A673 (cell line): Measurements from ENCODE around the gene NFIB.

Source experiments
- EZH2 ChIP-seq: fragments of 200-600 bp; sonication (generic); IDR thresholded peaks from 2 replicates; pipeline ENCODE4 v1.6.1; 2017; ENCODE audit warnings: borderline replicate concordance, low read depth, mild to moderate bottlenecking, mixed read lengths, antibody characterized with exemption, low read length; ENCODE audit not compliant: poor library complexity, severe bottlenecking
- TF ChIP-seq, protein P1 (sequence below): fragments of 300-800, 200-600 bp; sonication (generic); conservative IDR thresholded peaks from 2 replicates; pipeline ENCODE4 v1.5.1; 2017; ENCODE audit warnings: low read depth, mild to moderate bottlenecking, antibody characterized with exemption, low read length, moderate library complexity, mixed read lengths

DNA sequence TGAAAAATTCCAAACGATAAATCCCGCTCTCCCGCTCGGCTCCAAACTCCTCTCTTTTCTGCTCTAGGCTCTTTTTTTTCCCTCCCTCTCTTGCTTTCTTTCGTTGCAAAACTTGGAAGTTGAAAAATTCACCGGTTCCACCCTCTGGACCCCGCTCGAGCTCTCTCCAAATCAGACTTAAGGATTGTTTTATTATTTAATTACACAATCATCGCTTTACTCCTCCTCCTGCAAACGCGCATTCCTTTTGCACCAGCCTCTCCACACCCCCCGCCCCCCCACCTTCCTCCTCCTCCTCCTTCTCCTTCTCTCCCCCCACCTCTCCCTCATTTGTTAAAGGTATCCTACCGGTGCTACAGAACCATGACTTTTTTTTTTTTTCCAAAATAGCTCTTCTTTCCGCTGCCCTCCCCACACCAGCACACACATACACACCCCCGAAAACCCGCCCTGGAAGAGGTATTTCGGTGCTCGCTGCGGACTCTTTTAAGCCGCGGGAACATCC lies 535 bp upstream of the NFIB start:
- TF ChIP-seq, protein P1, sequence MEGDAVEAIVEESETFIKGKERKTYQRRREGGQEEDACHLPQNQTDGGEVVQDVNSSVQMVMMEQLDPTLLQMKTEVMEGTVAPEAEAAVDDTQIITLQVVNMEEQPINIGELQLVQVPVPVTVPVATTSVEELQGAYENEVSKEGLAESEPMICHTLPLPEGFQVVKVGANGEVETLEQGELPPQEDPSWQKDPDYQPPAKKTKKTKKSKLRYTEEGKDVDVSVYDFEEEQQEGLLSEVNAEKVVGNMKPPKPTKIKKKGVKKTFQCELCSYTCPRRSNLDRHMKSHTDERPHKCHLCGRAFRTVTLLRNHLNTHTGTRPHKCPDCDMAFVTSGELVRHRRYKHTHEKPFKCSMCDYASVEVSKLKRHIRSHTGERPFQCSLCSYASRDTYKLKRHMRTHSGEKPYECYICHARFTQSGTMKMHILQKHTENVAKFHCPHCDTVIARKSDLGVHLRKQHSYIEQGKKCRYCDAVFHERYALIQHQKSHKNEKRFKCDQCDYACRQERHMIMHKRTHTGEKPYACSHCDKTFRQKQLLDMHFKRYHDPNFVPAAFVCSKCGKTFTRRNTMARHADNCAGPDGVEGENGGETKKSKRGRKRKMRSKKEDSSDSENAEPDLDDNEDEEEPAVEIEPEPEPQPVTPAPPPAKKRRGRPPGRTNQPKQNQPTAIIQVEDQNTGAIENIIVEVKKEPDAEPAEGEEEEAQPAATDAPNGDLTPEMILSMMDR = no peak
- no peak for TF ChIP-seq EZH2
